GM21717 (cell line): ENCODE results near the gene PPL.
A peak's percentile ranks its signal among the peaks of the same experiment; 100 is the strongest.
"Not testable (repeated sequence)": the region's sequence is repeated elsewhere in the genome, so short reads cannot be mapped to it uniquely, and the experiment has no call there.

Source experiments
- ATAC-seq: cut with Tn5 transposase; IDR thresholded peaks from one replicate; pipeline ENCODE4 v1.9.1; 2021; ENCODE audit warnings: mild to moderate bottlenecking, moderate library complexity; ENCODE audit not compliant: unreplicated experiment

PPL gene

GRCh38 chr16:4958510-4959438 lies 21.8 kb upstream of the PPL start:
- ATAC-seq: no peak

GRCh38 chr16:4957720-4958509 lies 21.0 kb upstream of the PPL start, which contains the start of gene SEC14L5:
TSS of gene SEC14L5 (plus strand) at chr16:4958330. CDS start at chr16:4959324, 994 bp downstream.
- peak; percentile 54 for ATAC-seq

- ATAC-seq: no peak
Observed at GRCh38 chr16:4957420-4957719, 20.4 kb upstream of the PPL start.

- no peak for ATAC-seq
Observed at GRCh38 chr16:4954714-4955113, 17.8 kb upstream of the PPL start.

- ATAC-seq: not testable (repeated sequence)
Observed at GRCh38 chr16:4951583-4951982, 14.6 kb upstream of the PPL start.

- ATAC-seq: no peak
Observed at GRCh38 chr16:4949986-4950385, 13.0 kb upstream of the PPL start.

GRCh38 chr16:4948903-4949766 lies 12.2 kb upstream of the PPL start:
- no peak for ATAC-seq

- ATAC-seq: no peak
Observed at GRCh38 chr16:4947722-4948503, 11.0 kb upstream of the PPL start.

GRCh38 chr16:4946917-4947316 lies 10.0 kb upstream of the PPL start:
- no peak for ATAC-seq

GRCh38 chr16:4945560-4946502 lies 8.9 kb upstream of the PPL start:
- ATAC-seq: no peak

- ATAC-seq: no peak
Observed at GRCh38 chr16:4944333-4945281, 7.7 kb upstream of the PPL start.

- ATAC-seq: no peak
Observed at GRCh38 chr16:4942481-4942880, 5.5 kb upstream of the PPL start.

GRCh38 chr16:4940719-4941118 lies 3.8 kb upstream of the PPL start:
- ATAC-seq: no peak

- ATAC-seq: no peak
Observed at GRCh38 chr16:4938683-4939030, 1.7 kb upstream of the PPL start.

- no peak for ATAC-seq
Observed at GRCh38 chr16:4937782-4938682, 1.1 kb upstream of the PPL start.

GRCh38 chr16:4936181-4936990 lies 562 bp downstream of the PPL start:
- no peak for ATAC-seq
